Middle frontal gyrus (tissue), 1 donor: ENCODE results near the gene TRPM1.

Experiments used
- DNase-seq: peaks from one replicate; pipeline ENCODE4 v3.0.0-alpha.2; 2015; ENCODE audit warnings: low spot score; ENCODE audit errors: extremely low spot score

The TRPM1 gene

GRCh38 chr15:31083370-31083780 lies 18.1 kb downstream of the TRPM1 start:
- DNase-seq = no peak

- DNase-seq = no peak
Measured at GRCh38 chr15:31082771-31083369, 18.7 kb downstream of the TRPM1 start.

- DNase-seq = no peak
Measured at GRCh38 chr15:31081588-31082250, 19.8 kb downstream of the TRPM1 start.

GRCh38 chr15:31081056-31081455 lies 20.5 kb downstream of the TRPM1 start:
- no peak for DNase-seq

GRCh38 chr15:31080591-31081014 lies 20.9 kb downstream of the TRPM1 start:
- no peak for DNase-seq

GRCh38 chr15:31079519-31079918 lies 22.0 kb downstream of the TRPM1 start:
- DNase-seq = no peak

GRCh38 chr15:31078471-31078870 lies 23.1 kb downstream of the TRPM1 start:
- DNase-seq = no peak

GRCh38 chr15:31077941-31078340 lies 23.6 kb downstream of the TRPM1 start:
- DNase-seq = no peak

- no peak for DNase-seq
Measured at GRCh38 chr15:31077181-31077580, 24.3 kb downstream of the TRPM1 start.

- no peak for DNase-seq
Measured at GRCh38 chr15:31074321-31074720, 27.2 kb downstream of the TRPM1 start.

GRCh38 chr15:31070867-31071266 lies 30.7 kb downstream of the TRPM1 start:
- DNase-seq = no peak

GRCh38 chr15:31069360-31070000 lies 32.0 kb downstream of the TRPM1 start:
- no peak for DNase-seq

- DNase-seq = no peak
Measured at GRCh38 chr15:31067890-31068603, 33.5 kb downstream of the TRPM1 start.

- no peak for DNase-seq
Measured at GRCh38 chr15:31065824-31066223, 35.7 kb downstream of the TRPM1 start.

- no peak for DNase-seq
Measured at GRCh38 chr15:31062911-31063310, 38.6 kb downstream of the TRPM1 start.

GRCh38 chr15:31062310-31062847 lies 39.1 kb downstream of the TRPM1 start:
- no peak for DNase-seq

- no peak for DNase-seq
Measured at GRCh38 chr15:31060429-31061140, 40.9 kb downstream of the TRPM1 start.

- no peak for DNase-seq
Measured at GRCh38 chr15:31058236-31058962, 43.1 kb downstream of the TRPM1 start.

GRCh38 chr15:31051496-31052080 lies 49.9 kb downstream of the TRPM1 start:
- DNase-seq = no peak

- DNase-seq = no peak
Measured at GRCh38 chr15:31050953-31051352, 50.6 kb downstream of the TRPM1 start.
